Measurements from ENCODE around the gene BABAM2.

- TF ChIP-seq CTCF (IDR thresholded peaks at IDR 0.05; ENCODE audit: insufficient read depth, low read depth, low read length) (no peak), EZH2 (IDR thresholded peaks at IDR 0.05; ENCODE audit: insufficient read depth, low read length) (no peak)
Observed at GRCh38 chr2:27871802-27872201, 18.7 kb upstream of the BABAM2 start.
